Prostate gland (tissue), 2 donors: ENCODE measurements around the gene EREG. TPM values are rescaled to one million over a fixed set of nuclear protein-coding genes. Genes with fewer than 3 reads are reported as not detected.

Experiments used
- DNase-seq: peaks from one replicate; pipeline ENCODE4 v3.0.0-alpha.2; 2019; ENCODE audit warnings: low spot score
- H3K27ac ChIP-seq, 2 donors: fragments of 200-600 bp; sonication (generic); 2 replicates each; pipeline ENCODE4 v1.5.1; 2017 to 2019
- H3K27me3 ChIP-seq: fragments of 200-600 bp; sonication (generic); replicated peaks from 2 replicates; pipeline ENCODE4 v1.5.1; 2019; ENCODE audit not compliant: insufficient read depth
- H3K36me3 ChIP-seq, 2 donors: fragments of 200-600 bp; sonication (generic); 1 replicate in 1 of 2; 2 replicates in 1 of 2; pipeline versions ENCODE4 v1.5.1 to v1.8.1; 2017 to 2019
- H3K4me1 ChIP-seq: fragments of 200-600 bp; sonication (generic); replicated peaks from 2 replicates; pipeline ENCODE4 v1.5.1; 2019
- H3K4me3 ChIP-seq, 2 donors: fragments of 200-600 bp; sonication (generic); 2 replicates each; pipeline ENCODE4 v1.5.1; 2017 to 2019
- H3K9me3 ChIP-seq: fragments of 200-600 bp; sonication (generic); 2 replicates; pipeline ENCODE4 v1.5.1; 2017
- POLR2A ChIP-seq: fragments of 450-650 bp; IDR thresholded peaks from one replicate; pipeline ENCODE4 v1.6.1; 2016; ENCODE audit warnings: antibody characterized with exemption, mild to moderate bottlenecking
- POLR2AphosphoS5 ChIP-seq: sonication (generic); formaldehyde crosslinking; IDR thresholded peaks from one replicate; pipeline ENCODE4 v1.6.1; 2017; ENCODE audit warnings: antibody characterized with exemption
- WGBS: methylation state at CpG from one replicate; pipeline ENCODE4 v1.1.5; 2018; 5-methylcytosine and 5-hydroxymethylcytosine counted together
- intact Hi-C: fragments of 100-400 bp; cut with DNase I; formaldehyde crosslinking; loops from one replicate; pipeline ENCODE4 v1.14.2; 2022
- total RNA-seq, 2 donors: library from RNA; depleted of rRNA; stranded (reverse); fragments of >200 nt; gene quantifications; one replicate each; pipeline ENCODE4 v1.1.0, GENCODE V29; 2016
- TF ChIP-seq, protein P1 (sequence below), 4 experiments: fragments of 200-600 bp in 2 of 4; fragments of 450-650 bp in 2 of 4; sonication (generic) in 2 of 4; IDR thresholded peaks; 1 replicate in 3 of 4; 2 replicates in 1 of 4; pipeline ENCODE4 v1.5.1; 2016 to 2019; ENCODE audit warnings: antibody characterized with exemption in 4 of 4, mild to moderate bottlenecking in 2 of 4, moderate library complexity in 2 of 4

Gene EREG
- total RNA-seq, 2 donors from 2014 or later: 0.18 to 0.51 TPM

- Histone ChIP-seq H3K4me3 (no peak overlapping the region), H3K9me3 (no peaks in the 10 kb centered on the region), H3K36me3 (no peaks in the 10 kb centered on the region), H3K4me1 (no peaks in the 10 kb centered on the region), H3K27me3 (no peaks in the 10 kb centered on the region), H3K27ac (no peak overlapping the region)
- intact Hi-C loops: no loop called here
- no peak for DNase-seq
- 54% methylated on average over 5 of the region's 5 CpGs for WGBS
- TF ChIP-seq, protein P1, sequence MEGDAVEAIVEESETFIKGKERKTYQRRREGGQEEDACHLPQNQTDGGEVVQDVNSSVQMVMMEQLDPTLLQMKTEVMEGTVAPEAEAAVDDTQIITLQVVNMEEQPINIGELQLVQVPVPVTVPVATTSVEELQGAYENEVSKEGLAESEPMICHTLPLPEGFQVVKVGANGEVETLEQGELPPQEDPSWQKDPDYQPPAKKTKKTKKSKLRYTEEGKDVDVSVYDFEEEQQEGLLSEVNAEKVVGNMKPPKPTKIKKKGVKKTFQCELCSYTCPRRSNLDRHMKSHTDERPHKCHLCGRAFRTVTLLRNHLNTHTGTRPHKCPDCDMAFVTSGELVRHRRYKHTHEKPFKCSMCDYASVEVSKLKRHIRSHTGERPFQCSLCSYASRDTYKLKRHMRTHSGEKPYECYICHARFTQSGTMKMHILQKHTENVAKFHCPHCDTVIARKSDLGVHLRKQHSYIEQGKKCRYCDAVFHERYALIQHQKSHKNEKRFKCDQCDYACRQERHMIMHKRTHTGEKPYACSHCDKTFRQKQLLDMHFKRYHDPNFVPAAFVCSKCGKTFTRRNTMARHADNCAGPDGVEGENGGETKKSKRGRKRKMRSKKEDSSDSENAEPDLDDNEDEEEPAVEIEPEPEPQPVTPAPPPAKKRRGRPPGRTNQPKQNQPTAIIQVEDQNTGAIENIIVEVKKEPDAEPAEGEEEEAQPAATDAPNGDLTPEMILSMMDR (IDR thresholded peaks at IDR 0.05): no peak
- TF ChIP-seq POLR2AphosphoS5 (no peak), POLR2A (no peak)
These were observed 37.9 kb downstream of the EREG start for GRCh38 chr4:74402692-74403456.

DNA sequence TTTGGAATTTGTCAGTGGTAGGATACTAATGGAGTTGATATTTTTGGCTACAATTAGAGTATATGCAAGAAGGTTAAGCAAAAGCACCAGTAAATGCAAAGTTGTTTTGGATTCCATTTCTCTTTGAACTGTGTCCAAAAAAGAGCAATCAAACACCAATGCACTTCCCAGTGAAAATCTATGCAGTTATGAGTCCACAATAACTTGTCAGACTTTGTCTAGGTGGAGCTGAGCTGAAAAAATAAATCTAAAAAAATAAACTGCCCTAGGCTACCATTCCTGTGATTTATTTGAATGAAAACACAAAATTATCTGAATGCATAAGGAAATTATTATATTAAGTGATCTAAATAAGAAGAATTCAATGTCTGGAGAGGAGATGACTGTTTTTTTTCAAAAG lies 42.9 kb downstream of the EREG start:
- H3K27me3 ChIP-seq: no peaks in the 10 kb centered on the region
- no peaks in the 10 kb centered on the region for H3K36me3 ChIP-seq
- DNase-seq: no peak
- no peak overlapping the region for H3K27ac ChIP-seq
- H3K4me1 ChIP-seq: no peaks in the 10 kb centered on the region
- no peak overlapping the region for H3K4me3 ChIP-seq
- H3K9me3 ChIP-seq: no peaks in the 10 kb centered on the region
- intact Hi-C loops: no loop called here
- TF ChIP-seq POLR2AphosphoS5 (no peak), POLR2A (no peak)
- TF ChIP-seq, protein P1 (IDR thresholded peaks at IDR 0.05): no peak

- H3K27me3 ChIP-seq: no peaks in the 10 kb centered on the region
- WGBS: 88% methylated on average over 3 of the region's 3 CpGs
- H3K27ac ChIP-seq: no peak overlapping the region
- no peaks in the 10 kb centered on the region for H3K36me3 ChIP-seq
- no peak for TF ChIP-seq POLR2A
- no peak for TF ChIP-seq POLR2AphosphoS5
- TF ChIP-seq, protein P1 (IDR thresholded peaks at IDR 0.05): no peak
- intact Hi-C loops: no loop called here
- no peak for DNase-seq
- no peaks in the 10 kb centered on the region for H3K4me1 ChIP-seq
- H3K4me3 ChIP-seq: no peak overlapping the region
- no peaks in the 10 kb centered on the region for H3K9me3 ChIP-seq
These were observed 43.7 kb downstream of the EREG start for GRCh38 chr4:74408639-74409038.

GRCh38 chr4:74410272-74410671 lies 45.3 kb downstream of the EREG start:
- Histone ChIP-seq H3K9me3 (no peaks in the 10 kb centered on the region), H3K27me3 (no peaks in the 10 kb centered on the region), H3K4me3 (no peak overlapping the region), H3K4me1 (no peaks in the 10 kb centered on the region), H3K27ac (no peak overlapping the region), H3K36me3 (no peaks in the 10 kb centered on the region)
- no peak for DNase-seq
- TF ChIP-seq, protein P1 (IDR thresholded peaks at IDR 0.05): no peak
- TF ChIP-seq POLR2A (no peak), POLR2AphosphoS5 (no peak)
- WGBS: 29% methylated on average over 2 of the region's 2 CpGs
- intact Hi-C loops: no loop called here

- Histone ChIP-seq H3K4me3 (no peak overlapping the region), H3K36me3 (no peaks in the 10 kb centered on the region), H3K9me3 (no peaks in the 10 kb centered on the region), H3K4me1 (no peaks in the 10 kb centered on the region), H3K27me3 (no peaks in the 10 kb centered on the region), H3K27ac (no peak overlapping the region)
- TF ChIP-seq, protein P1 (IDR thresholded peaks at IDR 0.05): no peak
- no peak for TF ChIP-seq POLR2AphosphoS5
- TF ChIP-seq POLR2A: no peak
- no peak for DNase-seq
- intact Hi-C loops: no loop called here
These were observed 47.3 kb downstream of the EREG start for GRCh38 chr4:74412225-74412624.
